RWPE1 (cell line): Measurements from ENCODE around the gene ATP2B1.

ENCODE experiments used
- CTCF ChIA-PET: fragments of 350-600 bp; sonication (Branson Sonifier 250); formaldehyde crosslinking; extraction: SDS; loops from one replicate; lab custom pipeline; 2021; lab: Yijun Ruan, JAX
- POLR2A ChIA-PET: fragments of 400-600 bp; formaldehyde crosslinking; extraction: SDS; loops from one replicate; lab custom pipeline; 2020; ENCODE audit warnings: antibody characterized with exemption; ENCODE audit not compliant: low non-redundant PET; lab: Yijun Ruan, JAX
- DNase-seq: peaks from one replicate; pipeline ENCODE4 v3.0.0; 2012; ENCODE audit warnings: low spot score
- H3K27ac ChIP-seq: fragments of 450-650 bp; 2 replicates; pipeline ENCODE4 v1.5.1; 2017
- CTCF ChIP-seq: fragments of 450-650 bp; conservative IDR thresholded peaks from 2 replicates; pipeline ENCODE4 v1.5.1; 2017; ENCODE audit warnings: low read depth, mild to moderate bottlenecking

ATP2B1 gene

GRCh38 chr12:89750389-89751351 is 42.0 kb upstream of the ATP2B1 start:
- ChIA-PET POLR2A (no interaction called here), CTCF (interaction anchor here (0.6 to 0.7 kb wide), 2 partner anchors 127 to 515 kb away, joined by 3 to 4 read pairs; no protein-coding TSS in a partner anchor)
- DNase-seq = no peak
- no peak for TF ChIP-seq CTCF
- H3K27ac ChIP-seq = no peak overlapping the region

- H3K27ac ChIP-seq = no peak overlapping the region
- no peak for TF ChIP-seq CTCF
- ChIA-PET POLR2A (no interaction called here), CTCF (no interaction called here)
- no peak for DNase-seq
These were observed 40.2 kb upstream of the ATP2B1 start for GRCh38 chr12:89748791-89749190.

- POLR2A ChIA-PET = no interaction called here
- CTCF ChIA-PET = interaction anchor here (0.6 kb wide), 1 partner anchor 98 kb away, joined by 3 read pairs; no protein-coding TSS in a partner anchor
- TF ChIP-seq CTCF = no peak
- no peak for DNase-seq
- H3K27ac ChIP-seq = no peak overlapping the region
These were observed 36.6 kb upstream of the ATP2B1 start for GRCh38 chr12:89745286-89745685.

GRCh38 chr12:89742337-89743022 is 33.8 kb upstream of the ATP2B1 start:
- no peak for TF ChIP-seq CTCF
- H3K27ac ChIP-seq = no peak overlapping the region
- ChIA-PET CTCF (no interaction called here), POLR2A (no interaction called here)
- DNase-seq = no peak

GRCh38 chr12:89740943-89741342 is 32.3 kb upstream of the ATP2B1 start:
- ChIA-PET POLR2A (no interaction called here), CTCF (no interaction called here)
- no peak for TF ChIP-seq CTCF
- no peak overlapping the region for H3K27ac ChIP-seq
- DNase-seq = no peak

GRCh38 chr12:89736995-89737394 is 28.4 kb upstream of the ATP2B1 start:
- ChIA-PET CTCF (no interaction called here), POLR2A (no interaction called here)
- DNase-seq = no peak
- no peak for TF ChIP-seq CTCF
- no peak overlapping the region for H3K27ac ChIP-seq
